HepG2 (cell line): Measurements from ENCODE around the gene CDC14A. TPM values are rescaled to one million over a fixed set of nuclear protein-coding genes. Genes with fewer than 3 reads are reported as not detected.

Source experiments
- HNF4A ChIP-seq: sonication (generic); formaldehyde crosslinking; IDR thresholded peaks from 2 replicates; pipeline ENCODE4 v1.4.0; 2020; ENCODE audit warnings: missing genetic modification reagents
- PRMT3 ChIP-seq: sonication (generic); formaldehyde crosslinking; IDR thresholded peaks from 2 replicates; pipeline ENCODE4 v1.8.1; 2022; ENCODE audit warnings: low read depth, mild to moderate bottlenecking, moderate library complexity, missing genetic modification reagents, borderline replicate concordance
- RELA ChIP-seq: sonication (generic); formaldehyde crosslinking; IDR thresholded peaks from 2 replicates; pipeline ENCODE4 v1.4.0; 2020; ENCODE audit warnings: missing genetic modification reagents
- SAP130 ChIP-seq: IDR thresholded peaks from 2 replicates; pipeline ENCODE4 v1.6.1; 2016; ENCODE audit warnings: low read depth
- TBX3 ChIP-seq: fragments of 450-650 bp; IDR thresholded peaks from 2 replicates; pipeline ENCODE4 v1.6.1; 2017; ENCODE audit warnings: antibody characterized with exemption, mild to moderate bottlenecking, inconsistent platforms, borderline replicate concordance
- ZMYM4 ChIP-seq: sonication (generic); formaldehyde crosslinking; IDR thresholded peaks from 2 replicates; pipeline ENCODE4 v1.8.1; 2023; ENCODE audit warnings: mild to moderate bottlenecking, missing genetic modification reagents
- ZNF263 ChIP-seq: sonication (generic); formaldehyde crosslinking; IDR thresholded peaks from 2 replicates; pipeline ENCODE4 v1.4.0; 2020; ENCODE audit warnings: missing genetic modification reagents
- ZNF362 ChIP-seq: sonication (generic); formaldehyde crosslinking; IDR thresholded peaks from 2 replicates; pipeline ENCODE4 v1.4.0; 2020; ENCODE audit warnings: missing genetic modification reagents, mild to moderate bottlenecking, borderline replicate concordance
- ZNF660 ChIP-seq: sonication (generic); formaldehyde crosslinking; IDR thresholded peaks from 2 replicates; pipeline ENCODE4 v1.5.1; 2020; ENCODE audit warnings: mild to moderate bottlenecking, low read depth, missing genetic modification reagents, borderline replicate concordance
- polyA plus RNA-seq, 8 experiments: library from polyadenylated mRNA; depleted of rRNA in 3 of 8; stranded (reverse) in 7 of 8; unstranded in 1 of 8; fragments of >200 nt; fragmentation: Illumina TruSeq in 4 of 8; extraction: Trizol in 4 of 8; gene quantifications; 2 replicates each; pipeline versions ENCODE4 v1.2.1 to v1.2.3, GENCODE V29; 2011 to 2016; ENCODE audit warnings: low read depth in 4 of 8, missing spikeins in 1 of 8, mixed read lengths in 1 of 8; ENCODE audit not compliant: insufficient read depth in 1 of 8
- total RNA-seq, 5 experiments: library from RNA; depleted of rRNA; stranded (reverse); fragments of >200 nt; fragmentation: Illumina TruSeq; extraction: Trizol; gene quantifications; 2 replicates each; pipeline ENCODE4 v1.2.3, GENCODE V29; 2016; ENCODE audit warnings: low read depth in 1 of 5
- TF ChIP-seq, protein P1 (sequence below): sonication (generic); formaldehyde crosslinking; IDR thresholded peaks from 2 replicates; pipeline ENCODE4 v1.4.0; 2020; ENCODE audit warnings: missing genetic modification reagents, borderline replicate concordance
- TF ChIP-seq, protein P2 (sequence below): sonication (generic); formaldehyde crosslinking; IDR thresholded peaks from 2 replicates; pipeline ENCODE4 v1.5.0; 2020; ENCODE audit warnings: mild to moderate bottlenecking, missing genetic modification reagents, borderline replicate concordance

The CDC14A gene
- total and polyA plus RNA-seq, 2 of the 13 experiments (the other 11 are each of a cell fraction or from before 2014, with no cell fraction given), result 2.8 to 4.9 TPM

GRCh38 chr1:100306735-100307313 is 45.5 kb upstream of the CDC14A start (continued):
- TF ChIP-seq, protein P1, sequence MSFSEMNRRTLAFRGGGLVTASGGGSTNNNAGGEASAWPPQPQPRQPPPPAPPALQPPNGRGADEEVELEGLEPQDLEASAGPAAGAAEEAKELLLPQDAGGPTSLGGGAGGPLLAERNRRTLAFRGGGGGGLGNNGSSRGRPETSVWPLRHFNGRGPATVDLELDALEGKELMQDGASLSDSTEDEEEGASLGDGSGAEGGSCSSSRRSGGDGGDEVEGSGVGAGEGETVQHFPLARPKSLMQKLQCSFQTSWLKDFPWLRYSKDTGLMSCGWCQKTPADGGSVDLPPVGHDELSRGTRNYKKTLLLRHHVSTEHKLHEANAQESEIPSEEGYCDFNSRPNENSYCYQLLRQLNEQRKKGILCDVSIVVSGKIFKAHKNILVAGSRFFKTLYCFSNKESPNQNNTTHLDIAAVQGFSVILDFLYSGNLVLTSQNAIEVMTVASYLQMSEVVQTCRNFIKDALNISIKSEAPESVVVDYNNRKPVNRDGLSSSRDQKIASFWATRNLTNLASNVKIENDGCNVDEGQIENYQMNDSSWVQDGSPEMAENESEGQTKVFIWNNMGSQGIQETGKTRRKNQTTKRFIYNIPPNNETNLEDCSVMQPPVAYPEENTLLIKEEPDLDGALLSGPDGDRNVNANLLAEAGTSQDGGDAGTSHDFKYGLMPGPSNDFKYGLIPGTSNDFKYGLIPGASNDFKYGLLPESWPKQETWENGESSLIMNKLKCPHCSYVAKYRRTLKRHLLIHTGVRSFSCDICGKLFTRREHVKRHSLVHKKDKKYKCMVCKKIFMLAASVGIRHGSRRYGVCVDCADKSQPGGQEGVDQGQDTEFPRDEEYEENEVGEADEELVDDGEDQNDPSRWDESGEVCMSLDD (CRISPR knock-in tag), result no peak
- no peak for TF ChIP-seq TBX3
- TF ChIP-seq RELA (CRISPR knock-in tag), result no peak
- no peak for TF ChIP-seq PRMT3 (CRISPR knock-in tag)
- TF ChIP-seq ZNF660 (CRISPR knock-in tag), result no peak
- TF ChIP-seq SAP130 (CRISPR knock-in tag), result 0 out of 2 replicates have a peak, but pooled peaks have one; percentile 27
- peak; percentile 29 for TF ChIP-seq HNF4A (CRISPR knock-in tag)
- TF ChIP-seq, protein P2, sequence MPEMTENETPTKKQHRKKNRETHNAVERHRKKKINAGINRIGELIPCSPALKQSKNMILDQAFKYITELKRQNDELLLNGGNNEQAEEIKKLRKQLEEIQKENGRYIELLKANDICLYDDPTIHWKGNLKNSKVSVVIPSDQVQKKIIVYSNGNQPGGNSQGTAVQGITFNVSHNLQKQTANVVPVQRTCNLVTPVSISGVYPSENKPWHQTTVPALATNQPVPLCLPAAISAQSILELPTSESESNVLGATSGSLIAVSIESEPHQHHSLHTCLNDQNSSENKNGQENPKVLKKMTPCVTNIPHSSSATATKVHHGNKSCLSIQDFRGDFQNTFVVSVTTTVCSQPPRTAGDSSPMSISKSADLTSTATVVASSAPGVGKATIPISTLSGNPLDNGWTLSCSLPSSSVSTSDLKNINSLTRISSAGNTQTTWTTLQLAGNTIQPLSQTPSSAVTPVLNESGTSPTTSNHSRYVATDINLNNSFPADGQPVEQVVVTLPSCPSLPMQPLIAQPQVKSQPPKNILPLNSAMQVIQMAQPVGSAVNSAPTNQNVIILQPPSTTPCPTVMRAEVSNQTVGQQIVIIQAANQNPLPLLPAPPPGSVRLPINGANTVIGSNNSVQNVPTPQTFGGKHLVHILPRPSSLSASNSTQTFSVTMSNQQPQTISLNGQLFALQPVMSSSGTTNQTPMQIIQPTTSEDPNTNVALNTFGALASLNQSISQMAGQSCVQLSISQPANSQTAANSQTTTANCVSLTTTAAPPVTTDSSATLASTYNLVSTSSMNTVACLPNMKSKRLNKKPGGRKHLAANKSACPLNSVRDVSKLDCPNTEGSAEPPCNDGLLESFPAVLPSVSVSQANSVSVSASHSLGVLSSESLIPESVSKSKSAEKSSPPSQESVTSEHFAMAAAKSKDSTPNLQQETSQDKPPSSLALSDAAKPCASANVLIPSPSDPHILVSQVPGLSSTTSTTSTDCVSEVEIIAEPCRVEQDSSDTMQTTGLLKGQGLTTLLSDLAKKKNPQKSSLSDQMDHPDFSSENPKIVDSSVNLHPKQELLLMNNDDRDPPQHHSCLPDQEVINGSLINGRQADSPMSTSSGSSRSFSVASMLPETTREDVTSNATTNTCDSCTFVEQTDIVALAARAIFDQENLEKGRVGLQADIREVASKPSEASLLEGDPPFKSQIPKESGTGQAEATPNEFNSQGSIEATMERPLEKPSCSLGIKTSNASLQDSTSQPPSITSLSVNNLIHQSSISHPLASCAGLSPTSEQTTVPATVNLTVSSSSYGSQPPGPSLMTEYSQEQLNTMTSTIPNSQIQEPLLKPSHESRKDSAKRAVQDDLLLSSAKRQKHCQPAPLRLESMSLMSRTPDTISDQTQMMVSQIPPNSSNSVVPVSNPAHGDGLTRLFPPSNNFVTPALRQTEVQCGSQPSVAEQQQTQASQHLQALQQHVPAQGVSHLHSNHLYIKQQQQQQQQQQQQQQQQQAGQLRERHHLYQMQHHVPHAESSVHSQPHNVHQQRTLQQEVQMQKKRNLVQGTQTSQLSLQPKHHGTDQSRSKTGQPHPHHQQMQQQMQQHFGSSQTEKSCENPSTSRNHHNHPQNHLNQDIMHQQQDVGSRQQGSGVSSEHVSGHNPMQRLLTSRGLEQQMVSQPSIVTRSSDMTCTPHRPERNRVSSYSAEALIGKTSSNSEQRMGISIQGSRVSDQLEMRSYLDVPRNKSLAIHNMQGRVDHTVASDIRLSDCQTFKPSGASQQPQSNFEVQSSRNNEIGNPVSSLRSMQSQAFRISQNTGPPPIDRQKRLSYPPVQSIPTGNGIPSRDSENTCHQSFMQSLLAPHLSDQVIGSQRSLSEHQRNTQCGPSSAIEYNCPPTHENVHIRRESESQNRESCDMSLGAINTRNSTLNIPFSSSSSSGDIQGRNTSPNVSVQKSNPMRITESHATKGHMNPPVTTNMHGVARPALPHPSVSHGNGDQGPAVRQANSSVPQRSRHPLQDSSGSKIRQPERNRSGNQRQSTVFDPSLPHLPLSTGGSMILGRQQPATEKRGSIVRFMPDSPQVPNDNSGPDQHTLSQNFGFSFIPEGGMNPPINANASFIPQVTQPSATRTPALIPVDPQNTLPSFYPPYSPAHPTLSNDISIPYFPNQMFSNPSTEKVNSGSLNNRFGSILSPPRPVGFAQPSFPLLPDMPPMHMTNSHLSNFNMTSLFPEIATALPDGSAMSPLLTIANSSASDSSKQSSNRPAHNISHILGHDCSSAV, result no peak
- peak; percentile 82 for TF ChIP-seq ZNF263 (CRISPR knock-in tag)
- no peak for TF ChIP-seq ZNF362 (CRISPR knock-in tag)
- peak; percentile 52 for TF ChIP-seq ZMYM4
- TF ChIP-seq, all 625 proteins: peak for 8
